ENCODE measurements around the gene RAB27A. TPM values are rescaled to one million over a fixed set of nuclear protein-coding genes. Genes with fewer than 3 reads are reported as not detected.
"Not testable (repeated sequence)": the region's sequence is repeated elsewhere in the genome, so short reads cannot be mapped to it uniquely, and the experiment has no call there.

The RAB27A gene
- polyA plus RNA-seq, 1 donor from 2014 or later = 15.3 TPM

GRCh38 chr15:55250392-55250791 lies 39.2 kb downstream of the RAB27A start:
- peaks cover 10% of the 10 kb centered on the region for H3K36me3 Mint-ChIP-seq
- peak overlapping the region in 1 of 4 donors; percentile 4 for H3K4me3 Mint-ChIP-seq
- peak overlapping the region in 1 of 3 donors; percentile 1 for H3K27ac Mint-ChIP-seq
- no peaks in the 10 kb centered on the region for H3K27me3 Mint-ChIP-seq
- H3K4me1 Mint-ChIP-seq = peaks cover 22 to 28% (median 24%) of the 10 kb centered on the region in 3 donors
- H3K9me3 Mint-ChIP-seq = no peaks in the 10 kb centered on the region

- H3K4me3 Mint-ChIP-seq, H3K27me3 Mint-ChIP-seq, H3K27ac Mint-ChIP-seq, H3K9me3 Mint-ChIP-seq: not testable (repeated sequence)
- peaks cover 12% of the 10 kb centered on the region for H3K36me3 Mint-ChIP-seq
- peaks cover 17 to 22% (median 19%) of the 10 kb centered on the region in 3 donors for H3K4me1 Mint-ChIP-seq
Observed at GRCh38 chr15:55249885-55250284, 39.7 kb downstream of the RAB27A start.

GRCh38 chr15:55248895-55249294 lies 40.7 kb downstream of the RAB27A start:
- Mint-ChIP-seq H3K36me3 (peaks cover 12% of the 10 kb centered on the region), H3K9me3 (no peaks in the 10 kb centered on the region), H3K4me3 (no peak overlapping the region), H3K27ac (no peak overlapping the region), H3K4me1 (peaks cover 13 to 19% (median 16%) of the 10 kb centered on the region in 3 donors), H3K27me3 (no peaks in the 10 kb centered on the region)

GRCh38 chr15:55247766-55248427 lies 41.7 kb downstream of the RAB27A start:
- Mint-ChIP-seq H3K4me1 (peaks cover 13 to 17% (median 16%) of the 10 kb centered on the region in 3 donors), H3K27ac (no peak overlapping the region)

GRCh38 chr15:55247311-55247710 lies 42.3 kb downstream of the RAB27A start:
- Mint-ChIP-seq H3K27me3 (no peaks in the 10 kb centered on the region), H3K27ac (no peak overlapping the region), H3K9me3 (no peaks in the 10 kb centered on the region), H3K4me3 (no peak overlapping the region), H3K36me3 (peaks cover 9% of the 10 kb centered on the region), H3K4me1 (peaks cover 16 to 17% (median 17%) of the 10 kb centered on the region in 3 donors)

More at GRCh38 chr15:55247766-55248427, 41.7 kb downstream of the RAB27A start:
- Mint-ChIP-seq H3K36me3 (peaks cover 9% of the 10 kb centered on the region), H3K4me3 (no peak overlapping the region), H3K27me3 (no peaks in the 10 kb centered on the region), H3K9me3 (no peaks in the 10 kb centered on the region)

GRCh38 chr15:55246567-55246966 lies 43.0 kb downstream of the RAB27A start:
- H3K27ac Mint-ChIP-seq = no peak overlapping the region

GRCh38 chr15:55245059-55245458 lies 44.6 kb downstream of the RAB27A start:
- no peak overlapping the region for H3K27ac Mint-ChIP-seq
- no peaks in the 10 kb centered on the region for H3K27me3 Mint-ChIP-seq
- no peak overlapping the region for H3K4me3 Mint-ChIP-seq
- peaks cover 10% of the 10 kb centered on the region for H3K36me3 Mint-ChIP-seq
- H3K4me1 Mint-ChIP-seq = peaks cover 5 to 16% (median 11%) of the 10 kb centered on the region in 3 donors
- no peaks in the 10 kb centered on the region for H3K9me3 Mint-ChIP-seq

More at GRCh38 chr15:55246567-55246966, 43.0 kb downstream of the RAB27A start:
- H3K9me3 Mint-ChIP-seq = no peaks in the 10 kb centered on the region
- H3K36me3 Mint-ChIP-seq = peaks cover 10% of the 10 kb centered on the region
- peaks cover 17 to 19% (median 19%) of the 10 kb centered on the region in 3 donors for H3K4me1 Mint-ChIP-seq
- no peak overlapping the region for H3K4me3 Mint-ChIP-seq
- no peaks in the 10 kb centered on the region for H3K27me3 Mint-ChIP-seq

- Mint-ChIP-seq H3K36me3 (peaks cover 9% of the 10 kb centered on the region), H3K27ac (peak overlapping the region in 1 of 3 donors; percentile 4), H3K4me3 (no peak overlapping the region), H3K4me1 (peaks cover 7 to 9% (median 7%) of the 10 kb centered on the region in 3 donors), H3K27me3 (no peaks in the 10 kb centered on the region), H3K9me3 (no peaks in the 10 kb centered on the region)
Observed at GRCh38 chr15:55241891-55242290, 47.7 kb downstream of the RAB27A start.

- Mint-ChIP-seq H3K27me3 (no peaks in the 10 kb centered on the region), H3K36me3 (peaks cover 9% of the 10 kb centered on the region), H3K9me3 (no peaks in the 10 kb centered on the region), H3K27ac (peak overlapping the region in 1 of 3 donors; percentile 7), H3K4me3 (no peak overlapping the region), H3K4me1 (peaks cover 7 to 10% (median 9%) of the 10 kb centered on the region in 3 donors)
Observed at GRCh38 chr15:55241186-55241585, 48.4 kb downstream of the RAB27A start.

GRCh38 chr15:55240125-55240760 lies 49.4 kb downstream of the RAB27A start:
- Mint-ChIP-seq H3K9me3 (no peaks in the 10 kb centered on the region), H3K27me3 (no peaks in the 10 kb centered on the region), H3K4me3 (no peak overlapping the region), H3K36me3 (peaks cover 7% of the 10 kb centered on the region), H3K27ac (no peak overlapping the region), H3K4me1 (peaks cover 7 to 10% (median 9%) of the 10 kb centered on the region in 3 donors)

- H3K36me3 Mint-ChIP-seq = peaks cover 5% of the 10 kb centered on the region
- H3K27me3 Mint-ChIP-seq = no peaks in the 10 kb centered on the region
- H3K9me3 Mint-ChIP-seq = no peaks in the 10 kb centered on the region
- H3K27ac Mint-ChIP-seq = no peak overlapping the region
- no peak overlapping the region for H3K4me3 Mint-ChIP-seq
- H3K4me1 Mint-ChIP-seq = peaks cover 7 to 10% (median 9%) of the 10 kb centered on the region in 3 donors
Observed at GRCh38 chr15:55239440-55240124, 50.0 kb downstream of the RAB27A start.

GRCh38 chr15:55238877-55239276 lies 50.7 kb downstream of the RAB27A start:
- Mint-ChIP-seq H3K4me1 (peaks cover 7 to 10% (median 9%) of the 10 kb centered on the region in 3 donors), H3K27ac (no peak overlapping the region), H3K4me3 (no peak overlapping the region), H3K9me3 (no peaks in the 10 kb centered on the region), H3K27me3 (no peaks in the 10 kb centered on the region), H3K36me3 (peaks cover 5% of the 10 kb centered on the region)

GRCh38 chr15:55237219-55238130 lies 52.1 kb downstream of the RAB27A start:
- peaks cover 6% of the 10 kb centered on the region for H3K36me3 Mint-ChIP-seq

GRCh38 chr15:55235546-55236036 lies 54.0 kb downstream of the RAB27A start:
- peaks cover 3 to 4% (median 4%) of the 10 kb centered on the region in 3 donors for H3K4me1 Mint-ChIP-seq

More at GRCh38 chr15:55237219-55238130, 52.1 kb downstream of the RAB27A start:
- Mint-ChIP-seq H3K27ac (no peak overlapping the region), H3K27me3 (no peaks in the 10 kb centered on the region), H3K4me1 (peaks cover 7 to 9% (median 7%) of the 10 kb centered on the region in 3 donors), H3K4me3 (no peak overlapping the region), H3K9me3 (no peaks in the 10 kb centered on the region)

More at GRCh38 chr15:55235546-55236036, 54.0 kb downstream of the RAB27A start:
- peaks cover 9% of the 10 kb centered on the region for H3K36me3 Mint-ChIP-seq
- H3K27me3 Mint-ChIP-seq = no peaks in the 10 kb centered on the region
- no peak overlapping the region for H3K4me3 Mint-ChIP-seq
- H3K9me3 Mint-ChIP-seq = no peaks in the 10 kb centered on the region
- no peak overlapping the region for H3K27ac Mint-ChIP-seq
